ENCODE measurements around the gene KCNIP1. TPM values are rescaled to one million over a fixed set of nuclear protein-coding genes. Genes with fewer than 3 reads are reported as not detected.
A peak's percentile ranks its signal among the peaks of the same experiment; 100 is the strongest.

The KCNIP1 gene
- total RNA-seq, 1 donor from 2014 or later = 20.8 TPM

- DNase-seq = no peak
Observed at GRCh38 chr5:170720984-170721383, 217.2 kb downstream of the KCNIP1 start.

GRCh38 chr5:170721681-170722080 lies 217.9 kb downstream of the KCNIP1 start:
- no peak for DNase-seq

- no peak for DNase-seq
Observed at GRCh38 chr5:170722316-170722715, 218.5 kb downstream of the KCNIP1 start.

GRCh38 chr5:170731052-170731451 lies 227.2 kb downstream of the KCNIP1 start:
- DNase-seq = no peak

- no peak for DNase-seq
Observed at GRCh38 chr5:170732685-170733084, 228.9 kb downstream of the KCNIP1 start.

- DNase-seq = no peak
Observed at GRCh38 chr5:170736966-170737365, 233.1 kb downstream of the KCNIP1 start.

GRCh38 chr5:170737591-170737990 lies 233.8 kb downstream of the KCNIP1 start:
- no peak for DNase-seq

GRCh38 chr5:170738840-170739239 lies 235.0 kb downstream of the KCNIP1 start:
- DNase-seq = no peak

GRCh38 chr5:170739446-170739845 lies 235.6 kb downstream of the KCNIP1 start:
- no peak for DNase-seq

GRCh38 chr5:170740551-170741205 lies 236.9 kb downstream of the KCNIP1 start:
- no peak for DNase-seq

- DNase-seq = no peak
Observed at GRCh38 chr5:170741801-170742200, 238.0 kb downstream of the KCNIP1 start.

GRCh38 chr5:170743876-170744212 lies 240.0 kb downstream of the KCNIP1 start:
- no peak for DNase-seq

- DNase-seq = peak; percentile 47
Observed at GRCh38 chr5:170745481-170746071, 241.8 kb downstream of the KCNIP1 start.

- peak; percentile 34 for DNase-seq
Observed at GRCh38 chr5:170746075-170746960, 242.5 kb downstream of the KCNIP1 start.

- no peak for DNase-seq
Observed at GRCh38 chr5:170746961-170747340, 243.1 kb downstream of the KCNIP1 start.

- no peak for DNase-seq
Observed at GRCh38 chr5:170747357-170747756, 243.5 kb downstream of the KCNIP1 start.

GRCh38 chr5:170747851-170748250 lies 244.0 kb downstream of the KCNIP1 start:
- peak; percentile 67 for DNase-seq

GRCh38 chr5:170748951-170749471 lies 245.2 kb downstream of the KCNIP1 start:
- DNase-seq = no peak

- DNase-seq = no peak
Observed at GRCh38 chr5:170749911-170750431, 246.2 kb downstream of the KCNIP1 start.

GRCh38 chr5:170750791-170751190 lies 247.0 kb downstream of the KCNIP1 start:
- DNase-seq = no peak

GRCh38 chr5:170751631-170752030 lies 247.8 kb downstream of the KCNIP1 start:
- no peak for DNase-seq

- DNase-seq = no peak
Observed at GRCh38 chr5:170752257-170753215, 248.7 kb downstream of the KCNIP1 start.

Measured in dermis blood vessel endothelial cell (primary cell).